ENCODE measurements around the gene LLGL1. TPM values are rescaled to one million over a fixed set of nuclear protein-coding genes. Genes with fewer than 3 reads are reported as not detected.

LLGL1 gene
- total and polyA plus RNA-seq, 10 of the 15 experiments (the other 5 are each of a cell fraction or from before 2014, with no cell fraction given): 0.02 to 9.2 (median 2.5) TPM

DNA sequence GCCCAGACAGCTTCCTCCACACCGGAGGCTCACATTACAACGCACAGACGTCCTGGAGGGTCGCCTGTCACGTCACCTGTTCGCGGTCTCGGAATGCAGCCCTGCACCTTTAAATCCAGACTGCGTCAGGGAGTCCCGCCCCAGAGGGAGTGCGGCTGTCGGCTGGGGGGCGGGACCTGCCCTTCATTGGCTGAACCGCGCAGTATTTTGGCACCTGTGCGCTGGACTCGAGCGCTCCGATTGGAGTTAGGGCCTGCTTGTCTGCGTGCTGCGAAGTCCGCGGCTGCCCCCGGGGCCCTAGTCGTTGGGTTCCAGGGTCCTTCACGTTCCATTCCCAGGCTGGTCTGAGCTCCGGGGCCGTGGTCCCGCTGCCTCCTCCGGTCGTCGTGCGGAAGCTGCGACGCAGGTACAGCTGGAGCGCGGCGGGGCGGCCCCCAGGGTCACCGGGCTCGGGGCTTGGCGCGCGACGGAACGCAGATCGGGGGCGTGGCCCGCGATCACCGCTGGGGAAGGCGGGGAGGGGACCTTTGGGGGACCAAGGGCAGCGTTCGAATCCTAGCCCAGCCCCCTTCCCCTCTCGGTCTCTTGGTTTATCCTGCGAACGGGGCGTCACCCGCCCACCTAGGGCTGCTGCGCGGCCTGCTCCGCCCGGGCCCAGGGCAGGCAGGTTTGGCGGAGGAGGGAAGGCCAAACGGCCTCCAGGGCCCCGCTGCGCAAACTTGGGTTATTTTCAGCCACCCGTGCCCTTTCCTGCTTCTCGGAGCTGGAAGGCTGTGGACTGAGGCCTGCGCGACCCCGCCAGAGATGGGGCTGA lies 35.1 kb downstream of the LLGL1 start, which contains the start of gene MIEF2 (continued):
- TF ChIP-seq, protein P1, sequence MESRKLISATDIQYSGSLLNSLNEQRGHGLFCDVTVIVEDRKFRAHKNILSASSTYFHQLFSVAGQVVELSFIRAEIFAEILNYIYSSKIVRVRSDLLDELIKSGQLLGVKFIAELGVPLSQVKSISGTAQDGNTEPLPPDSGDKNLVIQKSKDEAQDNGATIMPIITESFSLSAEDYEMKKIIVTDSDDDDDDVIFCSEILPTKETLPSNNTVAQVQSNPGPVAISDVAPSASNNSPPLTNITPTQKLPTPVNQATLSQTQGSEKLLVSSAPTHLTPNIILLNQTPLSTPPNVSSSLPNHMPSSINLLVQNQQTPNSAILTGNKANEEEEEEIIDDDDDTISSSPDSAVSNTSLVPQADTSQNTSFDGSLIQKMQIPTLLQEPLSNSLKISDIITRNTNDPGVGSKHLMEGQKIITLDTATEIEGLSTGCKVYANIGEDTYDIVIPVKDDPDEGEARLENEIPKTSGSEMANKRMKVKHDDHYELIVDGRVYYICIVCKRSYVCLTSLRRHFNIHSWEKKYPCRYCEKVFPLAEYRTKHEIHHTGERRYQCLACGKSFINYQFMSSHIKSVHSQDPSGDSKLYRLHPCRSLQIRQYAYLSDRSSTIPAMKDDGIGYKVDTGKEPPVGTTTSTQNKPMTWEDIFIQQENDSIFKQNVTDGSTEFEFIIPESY (IDR thresholded peaks at IDR 0.05): no peak
- TF ChIP-seq CREM (IDR thresholded peaks at IDR 0.05; ENCODE audit: low read depth) (no peak; the same call in 1 of the 2 replicates), CHD2 (IDR thresholded peaks at IDR 0.05; ENCODE audit: borderline replicate concordance, low read depth, low read length) (peak; percentile 89; the same call in 1 of the 2 replicates), NFXL1 (IDR thresholded peaks at IDR 0.05; ENCODE audit: borderline replicate concordance) (no peak), ZNF384 (IDR thresholded peaks at IDR 0.05; ENCODE audit: borderline replicate concordance, low read depth, low read length) (no peak), TCF7 (IDR thresholded peaks at IDR 0.05; ENCODE audit: borderline replicate concordance) (no peak), POU2F2 (IDR thresholded peaks at IDR 0.05; ENCODE audit: borderline replicate concordance, low read depth, low read length) (0 out of 3 replicates have a peak, but pooled peaks have one; percentile 8), RUNX3 (IDR thresholded peaks at IDR 0.05; ENCODE audit: low read length) (no peak; the same call in 1 of the 2 replicates), SMAD5 (IDR thresholded peaks at IDR 0.05; ENCODE audit: low read depth) (no peak)
- TF ChIP-seq, protein P2, sequence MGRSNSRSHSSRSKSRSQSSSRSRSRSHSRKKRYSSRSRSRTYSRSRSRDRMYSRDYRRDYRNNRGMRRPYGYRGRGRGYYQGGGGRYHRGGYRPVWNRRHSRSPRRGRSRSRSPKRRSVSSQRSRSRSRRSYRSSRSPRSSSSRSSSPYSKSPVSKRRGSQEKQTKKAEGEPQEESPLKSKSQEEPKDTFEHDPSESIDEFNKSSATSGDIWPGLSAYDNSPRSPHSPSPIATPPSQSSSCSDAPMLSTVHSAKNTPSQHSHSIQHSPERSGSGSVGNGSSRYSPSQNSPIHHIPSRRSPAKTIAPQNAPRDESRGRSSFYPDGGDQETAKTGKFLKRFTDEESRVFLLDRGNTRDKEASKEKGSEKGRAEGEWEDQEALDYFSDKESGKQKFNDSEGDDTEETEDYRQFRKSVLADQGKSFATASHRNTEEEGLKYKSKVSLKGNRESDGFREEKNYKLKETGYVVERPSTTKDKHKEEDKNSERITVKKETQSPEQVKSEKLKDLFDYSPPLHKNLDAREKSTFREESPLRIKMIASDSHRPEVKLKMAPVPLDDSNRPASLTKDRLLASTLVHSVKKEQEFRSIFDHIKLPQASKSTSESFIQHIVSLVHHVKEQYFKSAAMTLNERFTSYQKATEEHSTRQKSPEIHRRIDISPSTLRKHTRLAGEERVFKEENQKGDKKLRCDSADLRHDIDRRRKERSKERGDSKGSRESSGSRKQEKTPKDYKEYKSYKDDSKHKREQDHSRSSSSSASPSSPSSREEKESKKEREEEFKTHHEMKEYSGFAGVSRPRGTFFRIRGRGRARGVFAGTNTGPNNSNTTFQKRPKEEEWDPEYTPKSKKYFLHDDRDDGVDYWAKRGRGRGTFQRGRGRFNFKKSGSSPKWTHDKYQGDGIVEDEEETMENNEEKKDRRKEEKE (IDR thresholded peaks at IDR 0.05): no peak
- TF ChIP-seq, protein P3, sequence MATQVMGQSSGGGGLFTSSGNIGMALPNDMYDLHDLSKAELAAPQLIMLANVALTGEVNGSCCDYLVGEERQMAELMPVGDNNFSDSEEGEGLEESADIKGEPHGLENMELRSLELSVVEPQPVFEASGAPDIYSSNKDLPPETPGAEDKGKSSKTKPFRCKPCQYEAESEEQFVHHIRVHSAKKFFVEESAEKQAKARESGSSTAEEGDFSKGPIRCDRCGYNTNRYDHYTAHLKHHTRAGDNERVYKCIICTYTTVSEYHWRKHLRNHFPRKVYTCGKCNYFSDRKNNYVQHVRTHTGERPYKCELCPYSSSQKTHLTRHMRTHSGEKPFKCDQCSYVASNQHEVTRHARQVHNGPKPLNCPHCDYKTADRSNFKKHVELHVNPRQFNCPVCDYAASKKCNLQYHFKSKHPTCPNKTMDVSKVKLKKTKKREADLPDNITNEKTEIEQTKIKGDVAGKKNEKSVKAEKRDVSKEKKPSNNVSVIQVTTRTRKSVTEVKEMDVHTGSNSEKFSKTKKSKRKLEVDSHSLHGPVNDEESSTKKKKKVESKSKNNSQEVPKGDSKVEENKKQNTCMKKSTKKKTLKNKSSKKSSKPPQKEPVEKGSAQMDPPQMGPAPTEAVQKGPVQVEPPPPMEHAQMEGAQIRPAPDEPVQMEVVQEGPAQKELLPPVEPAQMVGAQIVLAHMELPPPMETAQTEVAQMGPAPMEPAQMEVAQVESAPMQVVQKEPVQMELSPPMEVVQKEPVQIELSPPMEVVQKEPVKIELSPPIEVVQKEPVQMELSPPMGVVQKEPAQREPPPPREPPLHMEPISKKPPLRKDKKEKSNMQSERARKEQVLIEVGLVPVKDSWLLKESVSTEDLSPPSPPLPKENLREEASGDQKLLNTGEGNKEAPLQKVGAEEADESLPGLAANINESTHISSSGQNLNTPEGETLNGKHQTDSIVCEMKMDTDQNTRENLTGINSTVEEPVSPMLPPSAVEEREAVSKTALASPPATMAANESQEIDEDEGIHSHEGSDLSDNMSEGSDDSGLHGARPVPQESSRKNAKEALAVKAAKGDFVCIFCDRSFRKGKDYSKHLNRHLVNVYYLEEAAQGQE (IDR thresholded peaks at IDR 0.05; ENCODE audit: low read depth, low read length): no peak
- TF ChIP-seq, protein P4, sequence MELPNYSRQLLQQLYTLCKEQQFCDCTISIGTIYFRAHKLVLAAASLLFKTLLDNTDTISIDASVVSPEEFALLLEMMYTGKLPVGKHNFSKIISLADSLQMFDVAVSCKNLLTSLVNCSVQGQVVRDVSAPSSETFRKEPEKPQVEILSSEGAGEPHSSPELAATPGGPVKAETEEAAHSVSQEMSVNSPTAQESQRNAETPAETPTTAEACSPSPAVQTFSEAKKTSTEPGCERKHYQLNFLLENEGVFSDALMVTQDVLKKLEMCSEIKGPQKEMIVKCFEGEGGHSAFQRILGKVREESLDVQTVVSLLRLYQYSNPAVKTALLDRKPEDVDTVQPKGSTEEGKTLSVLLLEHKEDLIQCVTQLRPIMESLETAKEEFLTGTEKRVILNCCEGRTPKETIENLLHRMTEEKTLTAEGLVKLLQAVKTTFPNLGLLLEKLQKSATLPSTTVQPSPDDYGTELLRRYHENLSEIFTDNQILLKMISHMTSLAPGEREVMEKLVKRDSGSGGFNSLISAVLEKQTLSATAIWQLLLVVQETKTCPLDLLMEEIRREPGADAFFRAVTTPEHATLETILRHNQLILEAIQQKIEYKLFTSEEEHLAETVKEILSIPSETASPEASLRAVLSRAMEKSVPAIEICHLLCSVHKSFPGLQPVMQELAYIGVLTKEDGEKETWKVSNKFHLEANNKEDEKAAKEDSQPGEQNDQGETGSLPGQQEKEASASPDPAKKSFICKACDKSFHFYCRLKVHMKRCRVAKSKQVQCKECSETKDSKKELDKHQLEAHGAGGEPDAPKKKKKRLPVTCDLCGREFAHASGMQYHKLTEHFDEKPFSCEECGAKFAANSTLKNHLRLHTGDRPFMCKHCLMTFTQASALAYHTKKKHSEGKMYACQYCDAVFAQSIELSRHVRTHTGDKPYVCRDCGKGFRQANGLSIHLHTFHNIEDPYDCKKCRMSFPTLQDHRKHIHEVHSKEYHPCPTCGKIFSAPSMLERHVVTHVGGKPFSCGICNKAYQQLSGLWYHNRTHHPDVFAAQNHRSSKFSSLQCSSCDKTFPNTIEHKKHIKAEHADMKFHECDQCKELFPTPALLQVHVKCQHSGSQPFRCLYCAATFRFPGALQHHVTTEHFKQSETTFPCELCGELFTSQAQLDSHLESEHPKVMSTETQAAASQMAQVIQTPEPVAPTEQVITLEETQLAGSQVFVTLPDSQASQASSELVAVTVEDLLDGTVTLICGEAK (IDR thresholded peaks at IDR 0.05; ENCODE audit: borderline replicate concordance): no peak; the same call in 1 of the 2 replicates

Measured in GM12878 (cell line).